WERI-Rb-1 (cell line): ENCODE data around the gene EPHA7.

ENCODE experiments used
- DNase-seq: peaks from one replicate; pipeline ENCODE4 v3.0.0-alpha.2; 2020
- H3K27ac ChIP-seq: fragments of 250-450 bp; sonication (Bioruptor Pico); 2 replicates; pipeline ENCODE4 v1.5.1; 2020; ENCODE audit warnings: mild to moderate bottlenecking, moderate library complexity
- H3K27me3 ChIP-seq: fragments of 250-450 bp; sonication (Bioruptor Pico); 2 replicates; pipeline ENCODE4 v1.5.1; 2021; ENCODE audit warnings: mild to moderate bottlenecking, low read depth, moderate library complexity; ENCODE audit not compliant: insufficient read depth, severe bottlenecking
- H3K36me3 ChIP-seq: fragments of 250-450 bp; sonication (Bioruptor Pico); 2 replicates; pipeline ENCODE4 v1.5.1; 2020; ENCODE audit warnings: mild to moderate bottlenecking, moderate library complexity
- H3K4me3 ChIP-seq: 2 replicates; pipeline ENCODE4 v1.5.1; 2011; ENCODE audit warnings: low read depth, mild to moderate bottlenecking, control low read depth, low read length
- H3K9me3 ChIP-seq: fragments of 250-450 bp; sonication (Bioruptor Pico); 2 replicates; pipeline ENCODE4 v1.5.1; 2021; ENCODE audit warnings: mild to moderate bottlenecking, moderate library complexity; ENCODE audit not compliant: severe bottlenecking
- CTCF ChIP-seq: IDR thresholded peaks from 2 replicates; pipeline ENCODE4 v1.5.1; 2011; ENCODE audit warnings: low read depth, mild to moderate bottlenecking, control low read depth, inconsistent platforms, low read length

Gene EPHA7

DNA sequence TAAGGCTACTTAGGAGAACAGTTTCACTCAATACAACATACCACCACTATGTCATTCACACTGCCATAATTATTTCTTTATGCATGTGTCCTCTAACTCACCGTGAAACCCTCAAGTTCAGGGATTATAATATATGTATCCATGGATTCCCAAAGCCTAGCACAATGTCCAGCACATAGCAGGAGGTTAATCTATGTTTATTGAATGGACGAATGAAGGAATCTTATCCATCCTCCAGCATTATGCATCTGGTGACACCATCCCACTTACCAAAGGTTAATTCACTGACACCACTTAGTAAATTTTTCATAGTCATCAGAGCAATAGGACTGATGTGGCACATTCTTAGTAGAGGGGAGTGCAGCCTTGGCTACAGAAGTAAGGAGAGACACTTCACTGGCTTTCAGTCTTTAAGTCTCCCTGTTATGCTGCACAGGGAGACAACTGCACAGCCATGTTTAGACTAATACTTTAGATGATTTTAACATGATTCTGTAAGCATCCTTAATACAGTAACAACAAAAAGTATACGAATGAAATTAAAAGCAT lies 49.7 kb downstream of the EPHA7 start:
- no peaks in the 10 kb centered on the region for H3K27me3 ChIP-seq
- no peak overlapping the region for H3K4me3 ChIP-seq
- DNase-seq, result no peak
- H3K27ac ChIP-seq, result no peak overlapping the region
- no peak for TF ChIP-seq CTCF
- no peaks in the 10 kb centered on the region for H3K9me3 ChIP-seq
- no peaks in the 10 kb centered on the region for H3K36me3 ChIP-seq

- H3K27ac ChIP-seq, result no peak overlapping the region
- H3K36me3 ChIP-seq, result no peaks in the 10 kb centered on the region
- H3K27me3 ChIP-seq, result no peaks in the 10 kb centered on the region
- no peak overlapping the region for H3K4me3 ChIP-seq
- H3K9me3 ChIP-seq, result no peaks in the 10 kb centered on the region
- DNase-seq, result no peak
- no peak for TF ChIP-seq CTCF
These were observed 52.9 kb downstream of the EPHA7 start for GRCh38 chr6:93366506-93366905.

- no peak for TF ChIP-seq CTCF
- Histone ChIP-seq H3K27me3 (no peaks in the 10 kb centered on the region), H3K36me3 (no peaks in the 10 kb centered on the region), H3K27ac (no peak overlapping the region), H3K9me3 (no peaks in the 10 kb centered on the region), H3K4me3 (no peak overlapping the region)
- no peak for DNase-seq
These were observed 53.9 kb downstream of the EPHA7 start for GRCh38 chr6:93365445-93365844.

- Histone ChIP-seq H3K27ac (no peak overlapping the region), H3K27me3 (no peaks in the 10 kb centered on the region), H3K36me3 (no peaks in the 10 kb centered on the region), H3K9me3 (no peaks in the 10 kb centered on the region), H3K4me3 (no peak overlapping the region)
- no peak for TF ChIP-seq CTCF
- no peak for DNase-seq
These were observed 60.9 kb downstream of the EPHA7 start for GRCh38 chr6:93358435-93358834.

DNA sequence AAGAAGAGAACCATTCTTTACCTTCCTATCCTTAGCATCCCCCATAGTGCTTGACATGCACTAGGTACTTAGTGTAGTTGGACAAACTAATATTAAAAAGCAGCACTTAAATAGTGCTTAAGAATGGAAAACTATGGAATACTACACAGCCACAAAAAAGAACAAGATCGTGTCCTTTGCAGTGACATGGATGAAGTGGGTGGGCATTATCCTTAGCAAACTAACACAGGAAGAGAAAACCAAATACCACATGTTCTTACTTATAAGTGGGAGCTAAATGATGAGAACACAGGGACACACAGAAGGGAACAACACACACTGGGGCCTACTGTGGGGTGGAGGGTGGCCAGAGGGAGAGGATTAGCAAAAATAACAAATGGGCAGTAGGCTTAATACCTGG lies 66.8 kb downstream of the EPHA7 start:
- Histone ChIP-seq H3K4me3 (no peak overlapping the region), H3K9me3 (peaks cover 2% of the 10 kb centered on the region), H3K27me3 (no peaks in the 10 kb centered on the region), H3K36me3 (no peaks in the 10 kb centered on the region), H3K27ac (no peak overlapping the region)
- no peak for TF ChIP-seq CTCF
- DNase-seq, result no peak

- H3K36me3 ChIP-seq, result no peaks in the 10 kb centered on the region
- no peak overlapping the region for H3K4me3 ChIP-seq
- no peaks in the 10 kb centered on the region for H3K27me3 ChIP-seq
- DNase-seq, result no peak
- H3K27ac ChIP-seq, result no peak overlapping the region
- TF ChIP-seq CTCF, result no peak
- H3K9me3 ChIP-seq, result peaks cover 2% of the 10 kb centered on the region
These were observed 68.1 kb downstream of the EPHA7 start for GRCh38 chr6:93351222-93351621.
